Ectodermal cell (in vitro differentiated cells): ENCODE data around the gene CCR5AS.

ENCODE experiments used
- H3K27ac ChIP-seq: 2 replicates; pipeline ENCODE4 v1.7.0; 2013; ENCODE audit warnings: mild to moderate bottlenecking, low read depth, low read length; ENCODE audit not compliant: insufficient read depth, poor library complexity, severe bottlenecking
- H3K27me3 ChIP-seq: 2 replicates; pipeline ENCODE4 v1.7.0; 2013; ENCODE audit warnings: mild to moderate bottlenecking, low read length; ENCODE audit not compliant: insufficient read depth, control insufficient read depth, poor library complexity, severe bottlenecking
- H3K36me3 ChIP-seq: one replicate; pipeline ENCODE4 v1.7.0; 2013; ENCODE audit warnings: low read length; ENCODE audit not compliant: control insufficient read depth, insufficient read depth
- H3K4me1 ChIP-seq: one replicate; pipeline ENCODE4 v1.7.0; 2013; ENCODE audit warnings: low read length; ENCODE audit not compliant: control insufficient read depth, insufficient read depth
- H3K4me3 ChIP-seq: 2 replicates; pipeline ENCODE4 v1.7.0; 2013; ENCODE audit warnings: low read depth, low read length, control low read depth; ENCODE audit not compliant: insufficient read depth
- H3K9me3 ChIP-seq: 2 replicates; pipeline ENCODE4 v1.7.0; 2013; ENCODE audit warnings: mild to moderate bottlenecking, low read length, moderate library complexity; ENCODE audit not compliant: control insufficient read depth
- WGBS, 2 experiments: methylation state at CpG; one replicate each; pipeline ENCODE4 v1.1.7; 2013; ENCODE audit warnings: missing lambda C conversion rate in 2 of 2; 5-methylcytosine and 5-hydroxymethylcytosine counted together

Gene CCR5AS

DNA sequence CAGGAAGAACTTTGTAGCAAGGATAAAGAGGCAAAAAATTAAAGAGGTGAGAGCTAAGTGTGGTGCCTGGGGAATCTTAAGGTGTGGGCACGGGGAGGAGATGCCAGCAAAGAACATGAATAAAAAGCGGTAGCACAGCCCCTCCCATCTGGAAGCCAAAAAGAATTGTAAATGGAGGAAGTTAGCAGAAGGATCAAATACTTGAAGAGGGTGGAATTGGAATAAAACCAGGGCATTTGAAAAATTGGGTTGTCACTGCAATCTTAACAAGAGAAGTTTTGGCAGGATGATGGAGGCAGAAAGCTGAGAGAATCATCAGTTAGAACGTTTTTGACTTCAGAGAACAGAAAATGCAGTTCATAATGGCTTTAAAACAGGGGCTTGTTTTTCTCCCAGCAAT is 50.6 kb downstream of the CCR5AS start:
- 82 to 85% methylated on average over 3 of the region's 3 CpGs for WGBS, 2 experiments

DNA sequence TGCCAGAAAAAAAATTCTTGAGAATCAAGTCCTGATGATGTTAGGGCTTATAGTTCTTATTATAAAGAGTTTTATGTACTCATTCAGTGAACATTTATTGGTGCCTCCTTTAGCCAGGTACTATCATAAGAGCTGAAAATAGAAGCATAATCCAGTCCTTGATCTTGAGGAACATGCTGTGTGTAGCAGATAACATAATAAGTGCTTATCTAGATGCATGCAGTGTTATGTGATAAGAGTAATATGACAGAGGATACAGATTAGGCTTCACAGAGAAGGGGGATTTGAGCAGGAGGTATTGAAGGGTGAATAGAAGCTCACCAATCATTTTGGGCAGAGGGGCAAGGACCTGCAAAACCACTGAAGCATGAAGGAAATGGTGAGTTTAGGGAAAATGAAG is 51.9 kb downstream of the CCR5AS start:
- H3K27ac ChIP-seq = no peak overlapping the region
- no peak overlapping the region for H3K4me3 ChIP-seq
- no peaks in the 10 kb centered on the region for H3K36me3 ChIP-seq
- no peaks in the 10 kb centered on the region for H3K4me1 ChIP-seq
- no peaks in the 10 kb centered on the region for H3K9me3 ChIP-seq
- no peaks in the 10 kb centered on the region for H3K27me3 ChIP-seq

More for the DNA sequence above, 50.6 kb downstream of the CCR5AS start:
- no peaks in the 10 kb centered on the region for H3K4me1 ChIP-seq
- H3K36me3 ChIP-seq = no peaks in the 10 kb centered on the region
- H3K9me3 ChIP-seq = no peaks in the 10 kb centered on the region
- no peak overlapping the region for H3K4me3 ChIP-seq
- no peak overlapping the region for H3K27ac ChIP-seq
- no peaks in the 10 kb centered on the region for H3K27me3 ChIP-seq

DNA sequence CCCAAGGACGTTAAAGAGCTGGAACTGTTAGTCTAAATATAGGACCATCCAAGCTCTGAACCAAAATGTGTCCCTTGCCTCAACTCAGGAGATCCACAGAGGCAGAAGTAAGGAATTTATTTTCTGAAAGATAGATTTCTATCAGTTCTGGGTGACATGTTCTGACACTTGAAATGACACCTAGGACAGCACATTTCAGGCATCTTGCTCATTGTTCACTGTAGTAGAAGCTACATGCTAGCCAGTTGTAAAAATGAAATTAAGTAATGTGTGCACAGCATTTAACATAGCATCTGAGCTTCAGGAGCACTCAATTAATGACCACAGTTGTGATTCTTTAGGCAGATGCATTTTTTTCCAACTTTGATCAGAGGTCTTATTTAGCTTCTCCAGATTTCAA is 52.4 kb downstream of the CCR5AS start:
- Histone ChIP-seq H3K4me1 (no peaks in the 10 kb centered on the region), H3K4me3 (no peak overlapping the region), H3K9me3 (no peaks in the 10 kb centered on the region), H3K36me3 (no peaks in the 10 kb centered on the region), H3K27me3 (no peaks in the 10 kb centered on the region), H3K27ac (no peak overlapping the region)
- 72 to 79% methylated on average over 1 of the region's 1 CpG for WGBS, 2 experiments

DNA sequence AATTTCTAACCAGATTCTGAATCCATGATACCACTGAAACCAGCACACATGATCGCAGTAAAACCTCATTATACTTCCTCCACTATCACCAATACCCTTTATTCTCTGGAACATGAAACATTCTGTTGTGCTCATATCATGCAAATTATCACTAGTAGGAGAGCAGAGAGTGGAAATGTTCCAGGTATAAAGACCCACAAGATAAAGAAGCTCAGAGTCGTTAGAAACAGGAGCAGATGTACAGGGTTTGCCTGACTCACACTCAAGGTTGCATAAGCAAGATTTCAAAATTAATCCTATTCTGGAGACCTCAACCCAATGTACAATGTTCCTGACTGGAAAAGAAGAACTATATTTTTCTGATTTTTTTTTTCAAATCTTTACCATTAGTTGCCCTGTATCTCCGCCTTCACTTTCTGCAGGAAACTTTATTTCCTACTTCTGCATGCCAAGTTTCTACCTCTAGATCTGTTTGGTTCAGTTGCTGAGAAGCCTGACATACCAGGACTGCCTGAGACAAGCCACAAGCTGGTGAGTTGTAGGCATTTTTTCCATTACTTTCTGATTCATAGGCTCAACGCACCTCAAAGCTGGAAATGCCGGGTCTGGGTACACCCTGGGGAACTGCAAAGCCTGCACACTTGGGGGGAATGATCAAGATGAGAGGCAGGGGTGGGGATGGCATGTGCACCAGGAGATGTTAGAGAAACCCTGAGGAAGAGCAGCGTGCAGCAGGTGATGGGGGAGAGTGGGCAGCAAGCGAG is 53.0 kb downstream of the CCR5AS start, which contains the start of gene CCR2:
Gene CCR2, plus strand, starts transcription at position 465 of the 764 bp plus-strand sequence. CDS start 3,417 bp downstream, outside the sequence.
- Histone ChIP-seq H3K4me3 (no peak within 1 kb of the TSS), H3K36me3 (no peaks in the 10 kb centered on the region), H3K27ac (no peak within 1 kb of the TSS), H3K9me3 (no peaks in the 10 kb centered on the region), H3K27me3 (no peaks in the 10 kb centered on the region), H3K4me1 (no peaks in the 10 kb centered on the region)
- WGBS, 2 experiments = 91 to 95% methylated on average over 7 of the region's 7 CpGs

DNA sequence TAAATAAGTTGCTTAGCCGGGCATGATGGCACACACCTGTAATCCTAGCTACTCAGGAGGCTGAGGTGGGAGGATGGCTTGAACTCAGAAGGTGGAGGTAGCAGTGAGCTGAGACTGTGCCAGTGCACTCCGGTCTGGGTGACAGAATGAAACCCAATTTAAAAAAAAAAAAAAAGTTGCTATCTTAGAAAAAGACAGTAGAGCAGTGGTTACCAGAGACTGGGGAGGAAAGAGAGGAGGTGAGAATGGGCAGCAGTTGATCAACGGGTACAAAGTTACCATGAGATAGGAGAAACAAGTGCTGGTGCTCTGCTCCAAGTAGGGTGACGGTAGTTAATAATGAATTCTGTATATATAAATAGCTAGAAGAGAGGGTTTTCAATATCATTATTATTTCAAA is 53.8 kb downstream of the CCR5AS start:
- 89 to 94% methylated on average over 4 of the region's 4 CpGs for WGBS, 2 experiments
- H3K4me1 ChIP-seq = no peaks in the 10 kb centered on the region
- H3K27ac ChIP-seq = no peak overlapping the region
- no peaks in the 10 kb centered on the region for H3K9me3 ChIP-seq
- H3K4me3 ChIP-seq = no peak overlapping the region
- H3K27me3 ChIP-seq = no peaks in the 10 kb centered on the region
- H3K36me3 ChIP-seq = no peaks in the 10 kb centered on the region

DNA sequence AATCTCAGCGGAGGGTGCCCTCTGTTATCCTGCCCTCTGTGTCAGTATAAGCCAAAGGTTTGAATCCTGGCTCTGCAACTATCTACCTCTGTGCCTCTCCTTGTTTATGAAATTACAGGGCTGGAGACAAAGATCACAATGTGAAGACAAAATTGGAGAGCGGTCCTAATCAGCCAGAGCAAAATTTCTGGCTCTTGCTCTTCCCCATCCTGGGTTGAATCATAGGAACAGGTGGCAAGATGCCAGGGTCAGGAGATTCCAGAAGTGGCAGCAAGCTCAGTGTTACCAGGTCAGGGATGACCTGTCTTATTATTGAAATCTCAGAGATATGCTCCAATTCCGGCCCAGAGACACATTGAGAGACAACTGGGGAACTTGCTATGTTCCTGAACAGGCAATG is 55.2 kb downstream of the CCR5AS start:
- Histone ChIP-seq H3K27ac (no peak overlapping the region), H3K4me1 (no peaks in the 10 kb centered on the region), H3K4me3 (no peak overlapping the region), H3K27me3 (no peaks in the 10 kb centered on the region), H3K9me3 (no peaks in the 10 kb centered on the region), H3K36me3 (no peaks in the 10 kb centered on the region)
- WGBS, 2 experiments = 90 to 91% methylated on average over 3 of the region's 3 CpGs

DNA sequence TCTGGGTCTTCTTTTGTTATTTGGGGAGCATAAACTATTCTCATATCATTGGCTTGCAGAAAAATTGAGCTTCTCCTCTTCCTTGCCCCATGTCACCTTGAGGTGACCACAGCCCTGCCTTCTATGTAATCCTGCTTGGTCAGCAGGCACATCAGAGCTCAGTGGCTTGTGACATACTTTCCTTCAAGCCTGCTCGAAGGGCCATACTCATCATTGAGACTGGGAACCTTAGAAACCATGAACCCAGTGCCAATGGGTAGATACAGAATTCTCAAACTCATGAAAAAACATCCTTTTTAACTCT is 56.7 kb downstream of the CCR5AS start:
- Histone ChIP-seq H3K9me3 (no peaks in the 10 kb centered on the region), H3K36me3 (no peaks in the 10 kb centered on the region), H3K4me3 (no peak overlapping the region), H3K4me1 (no peaks in the 10 kb centered on the region), H3K27ac (no peak overlapping the region), H3K27me3 (no peaks in the 10 kb centered on the region)
- 87 to 88% methylated on average over 1 of the region's 1 CpG for WGBS, 2 experiments

DNA sequence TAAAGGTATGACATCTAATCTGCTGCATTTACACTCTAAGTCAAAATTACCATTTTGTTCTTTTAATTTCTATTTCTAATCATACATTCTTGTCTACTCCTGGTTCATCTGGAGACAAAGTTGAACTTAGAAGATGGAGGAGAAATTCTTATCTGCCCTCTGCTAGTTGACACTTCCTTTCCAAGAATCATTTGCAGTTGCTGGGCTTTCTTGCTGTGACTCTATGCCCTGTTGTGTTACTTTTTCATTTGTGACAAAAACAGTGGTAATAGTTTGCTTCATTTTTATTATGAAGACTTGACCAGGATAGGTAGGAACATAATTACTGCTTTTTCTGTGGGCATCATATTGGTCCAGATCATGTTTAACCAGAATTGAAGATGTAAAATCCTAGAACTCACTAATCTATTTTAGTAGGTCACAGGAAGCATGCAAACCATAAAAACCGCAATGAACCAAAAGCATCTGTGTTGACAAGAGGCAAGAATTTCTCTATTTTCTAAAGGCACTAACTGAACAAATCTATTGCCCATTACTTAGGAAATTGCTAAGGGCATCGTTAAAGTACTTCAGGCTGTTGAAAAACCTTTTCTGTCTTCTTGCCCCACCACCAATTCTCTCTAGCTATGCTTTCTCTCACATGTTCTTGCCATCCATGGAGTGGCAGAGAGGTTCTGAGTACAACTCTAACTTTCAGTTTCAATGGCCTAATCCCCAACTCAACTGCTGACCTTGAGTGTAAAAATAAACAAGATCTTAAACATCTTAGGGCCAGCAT is 57.2 kb downstream of the CCR5AS start:
- 95 to 97% methylated on average over 2 of the region's 2 CpGs for WGBS, 2 experiments

DNA sequence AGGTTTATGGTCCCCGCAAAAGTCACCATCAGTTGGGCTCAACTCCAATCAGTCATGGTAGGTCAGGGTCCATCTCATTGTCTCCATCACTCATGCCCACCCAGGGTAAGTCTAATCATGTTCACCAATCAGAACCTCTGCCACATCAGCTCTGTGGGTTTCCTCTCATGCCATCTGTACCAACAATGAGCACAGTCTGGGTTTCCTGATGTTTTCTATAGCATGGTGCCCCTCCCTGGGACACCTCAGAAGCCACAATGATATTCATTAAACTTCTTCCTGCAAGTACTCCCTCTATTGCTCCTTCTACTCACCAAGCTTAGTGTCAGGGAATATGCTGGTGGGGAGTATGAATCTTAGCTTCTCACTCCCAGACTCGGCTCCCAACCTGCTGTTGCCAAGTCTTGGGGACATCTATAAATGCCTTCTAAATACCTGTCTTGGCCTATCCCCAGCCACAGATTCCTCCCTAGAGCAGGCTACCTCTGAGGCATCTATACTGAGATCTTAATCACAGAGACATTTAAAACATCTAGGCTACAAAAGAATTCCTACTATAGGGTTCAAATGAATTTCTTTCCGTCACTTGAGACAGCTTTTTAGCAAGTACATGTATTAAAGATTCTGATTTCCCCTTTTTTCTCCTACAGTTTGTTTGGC is 57.9 kb downstream of the CCR5AS start:
- H3K36me3 ChIP-seq = no peaks in the 10 kb centered on the region
- no peak overlapping the region for H3K27ac ChIP-seq
- no peaks in the 10 kb centered on the region for H3K9me3 ChIP-seq
- H3K4me3 ChIP-seq = no peak overlapping the region
- WGBS, 2 experiments = 87 to 95% methylated on average over 3 of the region's 3 CpGs
- no peaks in the 10 kb centered on the region for H3K27me3 ChIP-seq
- no peaks in the 10 kb centered on the region for H3K4me1 ChIP-seq

More for the DNA sequence above, 57.2 kb downstream of the CCR5AS start:
- H3K9me3 ChIP-seq = no peaks in the 10 kb centered on the region
- no peak overlapping the region for H3K27ac ChIP-seq
- H3K4me1 ChIP-seq = no peaks in the 10 kb centered on the region
- no peaks in the 10 kb centered on the region for H3K27me3 ChIP-seq
- no peak overlapping the region for H3K4me3 ChIP-seq
- no peaks in the 10 kb centered on the region for H3K36me3 ChIP-seq

DNA sequence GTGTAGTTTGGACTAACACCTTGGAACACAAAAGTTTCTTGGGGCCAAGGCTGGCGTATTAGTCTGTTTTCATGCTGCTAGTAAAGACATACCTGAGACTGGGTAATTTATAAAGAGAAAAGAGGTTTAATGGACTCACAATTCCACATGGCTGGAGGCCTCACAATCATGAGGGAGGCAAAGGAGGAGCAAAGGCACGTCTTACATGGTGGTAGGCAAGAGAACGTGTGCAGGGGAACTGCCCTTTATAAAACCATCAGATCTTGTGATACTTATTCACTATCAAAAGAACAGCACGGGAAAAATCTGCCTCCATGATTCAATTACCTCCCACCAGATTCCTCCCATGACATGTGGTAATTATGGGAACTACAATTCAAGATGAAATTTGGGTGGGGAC is 62.4 kb downstream of the CCR5AS start:
- Histone ChIP-seq H3K27me3 (no peaks in the 10 kb centered on the region), H3K36me3 (no peaks in the 10 kb centered on the region), H3K9me3 (no peaks in the 10 kb centered on the region), H3K27ac (no peak overlapping the region), H3K4me3 (no peak overlapping the region), H3K4me1 (no peaks in the 10 kb centered on the region)
- 80 to 84% methylated on average over 4 of the region's 4 CpGs for WGBS, 2 experiments
